WI38 (cell line): Measurements from ENCODE around the gene NR2F6.

Experiments
- H3K4me3 ChIP-seq: 2 replicates; pipeline ENCODE4 v1.5.1; 2011; ENCODE audit warnings: low read depth, mild to moderate bottlenecking, control low read depth, low read length
- TF ChIP-seq, protein P1 (sequence below): IDR thresholded peaks from 2 replicates; pipeline ENCODE4 v1.5.1; 2012; ENCODE audit warnings: low read depth, mild to moderate bottlenecking, control low read depth, low read length

The NR2F6 gene

DNA sequence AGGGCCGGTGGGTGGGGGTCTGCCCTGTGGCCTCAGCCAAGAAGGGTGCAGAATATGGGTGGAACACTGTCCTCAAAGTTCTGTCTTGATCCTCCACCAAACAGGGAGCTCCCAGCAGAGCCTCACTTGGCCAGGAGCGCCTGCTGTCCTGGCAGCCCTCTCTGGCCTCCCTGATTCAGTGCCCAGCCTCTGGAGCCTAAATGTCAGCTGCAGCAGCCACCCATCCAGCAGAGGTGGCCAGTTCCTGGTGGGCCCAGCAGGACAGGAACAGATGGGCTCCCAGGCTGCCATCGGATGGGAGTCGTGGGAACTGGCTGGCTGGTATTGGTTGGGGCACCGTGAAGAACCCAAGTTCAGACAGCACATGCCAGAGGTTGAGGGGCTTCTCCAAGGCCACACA lies 32.4 kb downstream of the NR2F6 start:
- no peak overlapping the region for H3K4me3 ChIP-seq
- TF ChIP-seq, protein P1, sequence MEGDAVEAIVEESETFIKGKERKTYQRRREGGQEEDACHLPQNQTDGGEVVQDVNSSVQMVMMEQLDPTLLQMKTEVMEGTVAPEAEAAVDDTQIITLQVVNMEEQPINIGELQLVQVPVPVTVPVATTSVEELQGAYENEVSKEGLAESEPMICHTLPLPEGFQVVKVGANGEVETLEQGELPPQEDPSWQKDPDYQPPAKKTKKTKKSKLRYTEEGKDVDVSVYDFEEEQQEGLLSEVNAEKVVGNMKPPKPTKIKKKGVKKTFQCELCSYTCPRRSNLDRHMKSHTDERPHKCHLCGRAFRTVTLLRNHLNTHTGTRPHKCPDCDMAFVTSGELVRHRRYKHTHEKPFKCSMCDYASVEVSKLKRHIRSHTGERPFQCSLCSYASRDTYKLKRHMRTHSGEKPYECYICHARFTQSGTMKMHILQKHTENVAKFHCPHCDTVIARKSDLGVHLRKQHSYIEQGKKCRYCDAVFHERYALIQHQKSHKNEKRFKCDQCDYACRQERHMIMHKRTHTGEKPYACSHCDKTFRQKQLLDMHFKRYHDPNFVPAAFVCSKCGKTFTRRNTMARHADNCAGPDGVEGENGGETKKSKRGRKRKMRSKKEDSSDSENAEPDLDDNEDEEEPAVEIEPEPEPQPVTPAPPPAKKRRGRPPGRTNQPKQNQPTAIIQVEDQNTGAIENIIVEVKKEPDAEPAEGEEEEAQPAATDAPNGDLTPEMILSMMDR = no peak

DNA sequence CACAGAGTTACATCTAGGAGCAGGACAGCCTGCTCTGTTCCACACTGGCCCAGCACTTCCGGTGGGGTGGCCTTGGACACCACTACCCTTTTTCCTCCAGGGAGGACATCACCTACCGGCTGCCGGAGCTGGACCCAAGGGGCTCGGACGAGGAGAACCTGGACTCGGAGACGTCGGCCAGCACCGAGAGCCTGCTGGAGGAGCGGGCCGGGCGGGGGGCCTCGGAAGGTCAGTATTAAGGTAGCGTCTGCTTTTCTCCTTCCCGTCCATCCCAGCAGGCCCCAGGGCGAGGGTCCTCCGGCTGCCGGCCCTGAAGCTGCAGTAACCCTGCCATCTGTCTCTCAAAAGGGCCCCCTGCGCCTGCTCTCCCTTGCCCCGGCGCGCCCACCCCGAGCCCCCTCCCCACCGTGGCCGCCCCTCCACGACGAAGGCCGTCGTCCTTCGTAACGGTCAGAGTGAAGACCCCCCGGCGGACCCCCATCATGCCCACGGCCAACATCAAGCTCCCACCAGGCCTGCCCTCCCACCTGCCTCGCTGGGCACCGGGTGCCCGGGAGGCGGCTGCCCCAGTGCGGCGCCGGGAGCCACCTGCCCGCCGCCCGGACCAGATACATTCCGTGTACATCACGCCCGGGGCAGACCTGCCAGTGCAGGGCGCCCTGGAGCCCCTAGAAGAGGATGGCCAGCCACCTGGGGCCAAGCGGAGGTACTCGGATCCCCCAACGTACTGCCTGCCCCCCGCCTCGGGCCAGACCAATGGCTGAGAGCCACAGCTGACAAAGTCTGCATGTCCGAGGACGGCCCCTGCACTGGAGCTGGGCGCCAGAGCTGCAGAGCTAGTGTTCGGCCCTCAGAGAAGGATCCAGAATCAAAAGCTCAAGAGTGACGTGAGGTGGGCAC lies 33.9 kb downstream of the NR2F6 start:
- TF ChIP-seq, protein P1 = no peak
- H3K4me3 ChIP-seq = no peak overlapping the region

DNA sequence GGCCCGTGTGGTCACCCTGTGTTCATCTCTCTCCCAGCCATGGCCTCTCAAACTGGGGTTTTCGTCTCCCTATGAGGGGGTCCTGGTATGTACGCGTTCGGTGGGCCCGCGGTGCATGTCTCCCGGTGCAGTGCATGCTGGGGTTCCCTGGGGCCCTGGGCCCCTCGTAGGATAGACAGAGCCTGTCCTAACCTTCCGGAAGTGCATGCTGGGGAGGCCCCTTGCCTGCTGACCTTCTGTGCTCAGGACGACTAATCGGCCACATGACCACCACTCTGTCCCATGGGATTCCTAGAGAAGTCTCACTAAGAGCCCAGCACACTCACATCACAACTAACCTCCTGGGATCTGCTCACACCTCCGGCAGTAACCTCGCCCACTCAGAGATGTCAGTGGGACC lies 35.4 kb downstream of the NR2F6 start:
- H3K4me3 ChIP-seq = no peak overlapping the region
- TF ChIP-seq, protein P1 = no peak

DNA sequence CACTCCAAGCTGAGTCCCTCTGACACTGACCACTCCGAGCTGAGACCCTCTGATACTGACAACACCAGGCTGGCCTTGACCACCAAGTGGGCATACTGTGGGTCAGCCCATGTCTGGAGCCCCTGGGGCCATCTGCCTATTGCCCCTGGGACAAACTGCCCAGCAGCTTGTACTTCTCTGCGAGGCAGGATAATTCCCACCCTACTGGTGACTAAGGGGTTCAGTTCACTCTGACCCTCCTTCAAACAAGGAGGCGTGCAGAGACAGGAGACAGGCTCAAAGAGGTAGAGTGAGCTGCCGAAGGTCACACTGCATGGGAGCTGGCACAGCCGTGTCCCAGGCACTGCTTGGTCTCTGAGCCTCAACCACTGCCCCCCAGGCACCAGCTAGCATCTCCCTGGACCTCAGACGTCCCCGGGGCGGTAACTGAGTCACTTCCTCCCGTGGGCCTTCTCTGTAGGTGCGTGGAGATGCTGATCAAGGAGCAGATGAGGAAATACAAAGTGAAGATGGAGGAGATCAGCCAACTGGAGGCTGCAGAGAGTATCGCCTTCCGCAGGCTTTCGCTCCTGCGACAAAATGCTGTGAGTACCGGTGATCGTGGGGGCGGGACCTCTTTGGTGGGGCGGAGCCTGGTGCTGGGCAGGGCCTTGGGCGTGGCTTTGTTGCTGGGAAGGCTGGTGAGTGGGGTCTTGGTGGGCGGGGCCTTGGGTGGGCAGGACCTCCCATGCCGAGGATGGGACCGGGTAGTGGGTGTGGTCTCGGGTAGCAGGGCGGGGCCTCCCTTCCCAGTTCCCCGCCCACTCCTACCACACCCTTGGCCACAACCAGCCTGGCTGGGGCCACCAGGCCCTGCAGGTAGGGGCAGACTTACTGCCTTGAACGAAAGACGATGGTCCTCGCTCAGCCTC lies 36.3 kb downstream of the NR2F6 start:
- TF ChIP-seq, protein P1 = no peak
- no peak overlapping the region for H3K4me3 ChIP-seq

DNA sequence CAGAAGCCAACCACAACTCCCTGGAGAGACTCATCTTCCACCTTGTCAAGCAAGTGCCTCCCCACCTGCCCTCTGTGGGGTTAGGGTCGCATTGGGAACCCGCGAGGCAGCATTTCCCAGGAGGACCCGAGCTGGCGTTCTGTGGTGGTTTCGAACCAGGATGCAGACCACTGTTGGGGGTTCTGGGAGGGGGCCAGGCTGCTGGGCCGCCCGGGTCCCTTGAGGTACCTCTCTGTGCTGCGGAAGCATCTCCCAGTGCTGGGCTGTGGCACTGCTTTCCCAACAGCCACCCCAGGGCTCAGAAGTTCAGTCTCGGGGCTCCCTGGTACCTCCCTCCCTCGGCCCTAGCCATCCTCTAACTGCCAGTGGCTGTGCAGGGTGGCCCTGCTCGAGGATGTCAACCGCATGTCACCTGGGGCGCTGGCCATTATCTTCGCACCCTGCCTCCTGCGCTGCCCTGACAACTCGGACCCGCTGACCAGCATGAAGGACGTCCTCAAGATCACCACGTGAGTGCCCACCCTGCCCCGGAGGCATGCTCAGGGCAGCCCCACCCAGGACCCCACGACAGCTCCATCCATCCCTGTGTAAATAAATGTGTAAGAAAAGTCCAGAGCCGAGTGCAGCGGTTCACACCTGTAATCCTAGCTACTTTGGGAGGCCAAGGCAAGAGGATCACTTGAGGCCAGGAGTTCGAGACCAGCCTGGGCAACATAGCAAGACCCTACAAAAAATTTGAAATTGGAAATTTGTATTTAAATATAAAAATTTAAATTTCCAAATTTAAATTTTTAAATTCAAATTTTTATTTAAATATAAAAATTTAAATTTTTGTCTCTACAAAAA lies 38.8 kb downstream of the NR2F6 start:
- no peak overlapping the region for H3K4me3 ChIP-seq
- TF ChIP-seq, protein P1 = no peak

DNA sequence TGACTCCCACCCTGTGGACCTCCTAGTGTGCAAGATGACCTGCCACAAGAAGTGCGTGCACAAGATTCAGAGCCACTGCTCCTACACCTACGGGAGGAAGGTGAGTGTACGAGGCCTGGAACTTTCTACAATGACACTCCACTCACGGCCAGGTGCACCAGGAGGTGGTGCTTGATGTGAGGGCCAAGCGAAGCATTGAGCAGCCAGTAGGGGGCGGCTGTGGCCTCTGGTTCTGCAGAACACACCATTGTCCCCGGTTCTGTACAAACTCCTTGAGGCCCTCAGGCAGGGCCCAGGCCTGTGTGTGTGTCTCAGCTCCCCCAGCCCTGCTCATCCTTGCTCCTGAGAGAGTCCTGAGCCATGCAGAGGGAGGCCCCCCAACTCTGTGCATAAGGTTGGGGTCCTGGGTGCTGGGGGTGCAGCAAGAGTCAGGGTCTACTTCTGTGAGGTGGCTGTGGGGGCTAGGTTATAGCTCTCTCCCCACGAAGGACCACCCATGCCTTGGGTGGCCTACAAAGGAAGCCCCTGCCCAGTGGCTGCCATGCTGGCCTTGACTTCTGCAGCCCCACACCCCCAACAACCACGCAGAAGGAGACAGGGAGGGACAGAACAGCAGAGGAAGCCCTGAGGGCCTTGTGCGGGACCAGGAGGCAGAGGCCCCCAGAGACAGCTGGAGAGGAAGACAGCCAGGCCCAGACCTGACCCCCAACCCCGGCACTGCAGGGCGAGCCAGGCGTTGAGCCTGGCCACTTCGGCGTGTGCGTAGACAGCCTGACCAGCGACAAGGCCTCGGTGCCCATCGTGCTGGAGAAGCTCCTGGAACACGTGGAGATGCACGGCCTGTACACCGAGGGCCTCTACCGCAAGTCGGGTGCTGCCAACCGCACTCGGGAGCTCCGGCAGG lies 40.2 kb downstream of the NR2F6 start:
- TF ChIP-seq, protein P1 = peak; percentile 64
- no peak overlapping the region for H3K4me3 ChIP-seq
